GM19467 (cell line): ENCODE data around the gene SMPD4.
"Not testable (repeated sequence)": the region's sequence is repeated elsewhere in the genome, so short reads cannot be mapped to it uniquely, and the experiment has no call there.

ENCODE experiments used
- ATAC-seq: cut with Tn5 transposase; IDR thresholded peaks from one replicate; pipeline ENCODE4 v1.9.1; 2021; ENCODE audit warnings: mild to moderate bottlenecking, moderate library complexity; ENCODE audit not compliant: unreplicated experiment

The SMPD4 gene

GRCh38 chr2:130187268-130187667, 5.9 kb upstream of the SMPD4 start:
- no peak for ATAC-seq

DNA sequence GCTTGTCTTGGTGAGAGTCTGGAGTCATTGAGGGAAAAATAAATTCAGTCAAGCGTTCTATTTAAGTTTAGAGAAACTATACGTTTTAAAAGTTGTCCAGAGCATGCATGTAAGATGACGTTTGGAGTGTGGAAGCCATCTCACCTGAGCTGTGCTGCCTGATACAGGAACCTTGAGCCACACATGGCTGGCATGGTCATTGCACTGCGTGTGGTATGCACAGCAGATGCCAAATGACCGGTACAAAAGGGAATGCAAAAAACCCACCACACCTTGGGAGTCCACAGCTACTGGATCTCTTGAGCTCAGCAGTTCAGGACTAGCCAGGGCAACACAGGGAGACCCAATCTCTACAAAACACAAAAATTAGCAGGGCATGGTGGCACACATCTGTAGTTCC, 5.0 kb upstream of the SMPD4 start:
- no peak for ATAC-seq

DNA sequence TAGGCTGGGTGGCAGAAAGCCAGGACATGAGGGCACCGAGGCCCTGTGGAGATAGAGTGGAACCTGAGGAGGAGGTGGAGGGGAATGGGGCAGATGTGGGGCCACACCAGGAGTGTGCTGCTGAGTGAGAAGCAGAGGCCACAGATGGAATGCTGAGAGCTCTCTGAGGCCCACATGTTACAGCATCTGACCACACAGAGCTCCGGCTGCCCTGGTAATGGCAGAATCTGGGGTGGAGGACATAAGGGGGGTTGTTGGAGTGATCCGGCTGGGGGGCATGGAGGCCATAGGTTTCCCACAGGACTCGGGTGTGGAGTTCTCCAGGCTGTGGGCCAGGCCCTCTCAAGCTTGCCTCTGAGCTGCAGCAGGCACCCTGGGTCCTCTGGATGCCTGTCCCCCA, 4.5 kb upstream of the SMPD4 start:
- ATAC-seq, result no peak

DNA sequence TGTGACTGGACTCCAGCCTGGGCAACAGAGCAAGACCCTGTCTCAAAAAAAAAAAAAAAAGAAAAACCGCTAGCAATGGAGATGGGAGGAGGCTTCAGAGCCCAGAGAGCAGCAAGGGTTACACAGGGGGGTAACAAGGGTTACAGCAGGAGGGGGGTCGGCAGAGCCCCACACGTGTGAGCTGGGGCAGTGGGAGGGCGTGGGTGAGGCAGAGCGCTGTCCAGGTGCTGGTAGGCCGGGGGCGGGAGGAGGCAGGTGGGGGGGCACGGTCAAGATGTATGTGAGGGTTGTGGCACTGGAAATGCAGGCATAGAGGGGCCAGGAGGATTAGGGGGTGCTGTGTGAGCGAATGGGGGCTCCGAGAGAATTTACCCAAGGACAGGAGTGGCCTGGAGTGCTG, 4.0 kb upstream of the SMPD4 start:
- ATAC-seq, result no peak

- ATAC-seq, result no peak
Measured at GRCh38 chr2:130183512-130184373, 2.3 kb upstream of the SMPD4 start.

- peak; percentile 13 for ATAC-seq
Measured at GRCh38 chr2:130182826-130183511, 1.6 kb upstream of the SMPD4 start.

- ATAC-seq, result peak; percentile 74
Measured at GRCh38 chr2:130181880-130182682, 679 bp upstream of the SMPD4 start, which contains the start of gene MZT2B. Gene MZT2B (plus strand): TSS chr2:130182262. CDS start chr2:130182283, 21 bp downstream.

GRCh38 chr2:130180404-130181324, 738 bp downstream of the SMPD4 start:
- ATAC-seq, result not testable (repeated sequence)

DNA sequence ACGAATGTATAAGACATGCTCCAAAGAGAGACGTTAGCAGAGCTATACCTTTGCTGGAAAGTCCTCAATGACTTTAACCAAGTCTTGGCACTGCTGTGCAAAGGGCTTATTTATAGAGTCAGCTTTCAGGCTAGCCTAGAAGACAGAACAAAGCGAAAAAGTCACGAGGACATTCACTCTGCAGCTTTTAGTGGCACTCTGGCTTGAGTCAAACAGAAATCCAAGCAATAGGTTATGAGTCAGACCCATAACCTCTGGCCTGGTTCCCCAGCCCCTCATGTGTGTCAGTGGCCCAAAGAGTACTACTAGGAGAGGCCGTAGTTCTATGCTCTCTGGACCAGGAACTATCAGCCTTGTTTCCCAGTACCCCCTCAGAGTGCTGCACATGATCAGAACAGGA, 6.5 kb downstream of the SMPD4 start:
- ATAC-seq, result not testable (repeated sequence)

GRCh38 chr2:130169896-130170295, 11.5 kb downstream of the SMPD4 start:
- no peak for ATAC-seq

DNA sequence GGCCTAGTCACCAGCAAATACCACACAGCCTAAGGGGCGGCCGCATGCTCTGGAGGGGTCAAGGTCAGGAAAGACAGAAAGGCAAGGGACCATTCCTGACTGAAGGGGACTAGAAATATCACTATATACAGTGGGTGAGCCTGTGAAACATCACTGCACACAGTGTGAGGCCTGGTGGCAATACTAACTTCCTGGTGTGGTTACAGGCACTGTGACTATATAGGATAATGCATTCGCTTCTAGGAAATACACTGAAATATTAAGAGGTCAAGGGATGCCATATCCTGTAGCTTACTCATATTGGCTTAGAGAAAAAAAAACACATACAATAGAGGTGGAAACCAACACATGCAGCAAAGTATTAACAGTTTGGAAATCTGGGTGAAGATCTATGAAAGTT, 12.2 kb downstream of the SMPD4 start:
- not testable (repeated sequence) for ATAC-seq

GRCh38 chr2:130166611-130167010, 14.8 kb downstream of the SMPD4 start:
- ATAC-seq, result not testable (repeated sequence)

DNA sequence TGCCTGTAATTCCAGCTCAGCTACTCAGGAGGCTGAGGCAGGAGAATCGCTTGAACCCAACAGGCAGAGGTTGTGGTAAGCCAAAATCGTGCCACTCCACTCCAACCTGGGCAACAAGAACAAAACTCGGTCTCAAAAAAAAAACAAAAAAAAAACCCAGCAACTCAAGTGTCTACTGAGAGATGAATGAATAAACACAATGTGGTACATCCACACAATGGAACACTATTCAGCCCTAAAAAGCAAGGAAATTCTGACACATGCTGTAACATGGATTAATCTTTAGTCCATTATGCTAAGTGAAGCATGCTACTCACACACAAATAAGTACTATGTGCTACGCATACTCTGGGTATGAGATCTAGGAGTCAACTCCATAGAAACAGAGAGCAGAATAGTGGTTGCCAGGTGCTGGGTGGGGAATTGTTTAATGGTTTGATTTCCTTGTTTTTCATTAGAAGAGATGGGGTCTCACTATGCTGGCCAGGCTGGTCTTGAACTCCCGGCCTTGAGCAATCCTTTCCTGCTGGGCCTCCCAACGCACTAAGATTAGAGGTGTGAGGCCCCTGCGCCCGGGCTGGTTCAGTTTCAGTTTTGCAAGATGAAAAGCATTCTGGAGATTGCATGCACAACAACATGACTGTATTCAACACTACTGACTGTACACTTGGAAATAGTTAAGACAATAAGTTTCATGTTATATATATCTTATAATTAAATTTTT, 15.9 kb downstream of the SMPD4 start:
- ATAC-seq, result no peak

- no peak for ATAC-seq
Measured at GRCh38 chr2:130162968-130163367, 18.4 kb downstream of the SMPD4 start.

GRCh38 chr2:130162486-130162885, 18.9 kb downstream of the SMPD4 start:
- ATAC-seq, result not testable (repeated sequence)

- ATAC-seq, result not testable (repeated sequence)
Measured at GRCh38 chr2:130160838-130161705, 20.3 kb downstream of the SMPD4 start.

DNA sequence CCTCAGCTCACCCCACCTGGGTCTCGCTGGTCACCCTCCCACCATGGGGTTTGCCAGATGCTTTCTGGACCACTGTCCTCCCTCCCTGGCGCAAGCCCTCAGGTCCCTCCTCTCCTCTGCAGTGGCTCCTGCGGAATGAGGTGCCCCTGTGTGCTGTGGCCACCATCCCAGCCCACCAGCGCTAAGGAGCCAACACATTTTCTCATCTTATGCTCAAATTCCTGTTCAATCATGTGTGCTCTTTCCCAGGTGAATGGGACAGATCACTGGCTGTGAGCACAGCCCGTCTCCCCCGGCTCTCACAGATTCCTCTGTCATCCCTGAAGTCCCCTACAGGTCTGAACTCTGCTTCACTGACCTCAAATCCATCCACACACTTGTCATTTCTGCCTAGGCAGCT, 21.3 kb downstream of the SMPD4 start:
- no peak for ATAC-seq

DNA sequence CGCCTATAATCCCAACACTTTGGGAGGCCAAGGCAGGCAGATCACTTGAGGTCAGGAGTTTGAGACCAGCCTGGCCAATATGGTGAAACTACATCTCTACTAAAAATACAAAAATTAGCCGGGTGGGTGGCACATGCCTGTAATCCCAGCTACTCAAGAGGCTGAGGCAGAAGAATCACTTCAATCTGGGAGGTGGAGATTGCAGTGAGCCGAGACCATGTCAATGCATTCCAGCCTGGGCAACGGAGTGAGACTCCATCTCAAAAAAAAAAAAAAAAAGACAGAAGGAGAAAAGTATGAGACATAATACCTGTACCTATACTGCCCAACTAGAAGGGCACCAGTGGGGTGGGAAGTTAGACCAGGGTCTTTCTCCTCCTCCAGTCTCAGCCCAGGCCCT, 22.0 kb downstream of the SMPD4 start:
- not testable (repeated sequence) for ATAC-seq

GRCh38 chr2:130158631-130159030, 22.8 kb downstream of the SMPD4 start:
- ATAC-seq, result no peak
